DMS153 treated with DMSO at 0.1 percent for 48 hours (cell line): Measurements from ENCODE around the gene SLC22A7.
A peak's percentile ranks its signal among the peaks of the same experiment; 100 is the strongest.

ENCODE experiments used
- DNase-seq: peaks from one replicate; lab custom pipeline; 2025; ENCODE audit not compliant: unreplicated experiment; lab: John Stamatoyannopoulos, UW

Gene SLC22A7

DNA sequence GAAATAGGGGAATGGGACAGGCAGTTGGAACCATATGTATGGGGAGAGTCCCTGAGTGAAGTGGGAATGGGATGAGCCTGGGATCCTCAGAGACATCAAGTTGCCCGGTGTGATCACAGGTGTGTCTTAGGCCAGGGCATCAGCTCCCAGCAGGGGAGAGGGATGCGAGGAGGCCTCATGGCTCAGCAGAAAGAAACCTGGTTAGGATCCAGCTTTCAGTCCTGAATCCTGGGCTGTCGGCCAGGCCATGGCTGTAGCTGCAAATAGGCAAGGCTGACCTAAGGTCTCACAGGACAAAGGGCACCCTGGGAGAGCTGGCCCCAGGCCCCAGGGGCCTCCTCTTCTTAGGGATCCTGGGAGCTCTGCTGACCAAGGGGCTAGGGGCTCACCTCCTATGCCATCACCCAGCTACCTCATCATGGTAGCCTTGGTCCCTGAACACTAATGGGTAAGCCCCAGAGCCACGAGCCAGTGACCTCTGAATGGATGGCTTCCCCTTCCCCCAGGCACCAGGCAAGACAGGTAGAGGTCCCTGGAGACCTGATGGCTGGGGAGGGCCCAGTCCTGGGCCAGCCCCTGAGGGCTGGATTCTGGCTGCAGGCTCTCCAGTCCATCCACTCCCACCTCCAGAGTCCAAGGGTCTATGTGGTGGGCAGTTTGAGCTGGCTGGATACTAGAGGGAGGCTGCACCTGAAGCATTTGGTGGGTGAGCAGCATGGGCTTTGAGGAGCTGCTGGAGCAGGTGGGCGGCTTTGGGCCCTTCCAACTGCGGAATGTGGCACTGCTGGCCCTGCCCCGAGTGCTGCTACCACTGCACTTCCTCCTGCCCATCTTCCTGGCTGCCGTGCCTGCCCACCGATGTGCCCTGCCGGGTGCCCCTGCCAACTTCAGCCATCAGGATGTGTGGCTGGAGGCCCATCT lies at the start of gene SLC22A7:
SLC22A7 (plus strand) TSS at position 617 of the 921 bp plus-strand sequence; CDS start at position 716, 99 bp downstream.
- DNase-seq: no peak

GRCh38 chr6:43248791-43249190 lies 49.3 kb upstream of the SLC22A7 start:
- no peak for DNase-seq

- peak; percentile 45 for DNase-seq
Observed at GRCh38 chr6:43250992-43251373, 47.1 kb upstream of the SLC22A7 start.

DNA sequence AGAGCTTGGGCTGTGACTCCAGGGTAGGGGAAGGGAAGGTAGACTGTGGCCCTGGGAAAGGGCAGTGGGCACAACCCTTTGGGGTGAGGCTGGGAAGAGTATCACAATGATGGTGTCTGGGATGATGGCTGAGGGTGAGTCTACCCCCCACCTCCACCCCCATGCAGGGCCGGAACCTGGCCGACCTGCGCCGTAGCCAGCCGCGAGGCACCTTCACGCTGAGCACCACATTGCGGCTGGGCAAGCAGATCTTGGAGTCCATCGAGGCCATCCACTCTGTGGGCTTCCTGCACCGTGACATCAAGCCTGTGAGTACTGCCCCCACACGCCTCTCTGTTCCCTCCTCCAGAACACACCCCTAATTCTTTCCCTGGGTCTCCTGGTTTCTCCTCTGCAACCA lies 44.7 kb upstream of the SLC22A7 start:
- DNase-seq: no peak

DNA sequence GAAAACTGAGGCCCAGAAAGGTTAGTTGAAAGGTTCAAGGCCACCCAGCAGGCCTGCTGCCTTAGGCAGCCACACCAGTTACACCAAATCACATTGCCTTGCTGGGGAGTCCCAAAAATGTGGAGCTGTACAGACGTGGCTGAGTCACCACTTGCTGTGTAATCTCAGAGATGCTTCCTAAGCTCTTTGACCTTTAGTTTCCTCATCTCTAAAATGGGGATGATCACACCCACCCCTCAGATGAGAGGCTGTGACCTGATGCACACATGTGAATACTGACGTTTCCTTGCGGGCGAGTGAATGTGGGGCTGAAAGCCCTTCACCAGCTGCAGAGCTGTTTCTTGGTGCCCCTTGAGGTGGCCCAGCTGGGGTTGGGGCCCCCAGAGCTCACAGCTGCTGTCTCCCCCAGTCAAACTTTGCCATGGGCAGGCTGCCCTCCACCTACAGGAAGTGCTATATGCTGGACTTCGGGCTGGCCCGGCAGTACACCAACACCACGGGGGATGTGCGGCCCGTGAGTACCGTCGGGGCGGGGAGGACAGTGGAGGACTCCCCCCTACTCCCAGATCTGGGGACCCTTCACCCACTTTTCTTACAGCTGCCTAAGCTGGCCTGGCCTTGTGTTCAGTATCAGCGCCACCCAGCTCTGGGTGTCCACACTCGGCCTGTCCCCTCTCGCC lies 43.8 kb upstream of the SLC22A7 start:
- no peak for DNase-seq

DNA sequence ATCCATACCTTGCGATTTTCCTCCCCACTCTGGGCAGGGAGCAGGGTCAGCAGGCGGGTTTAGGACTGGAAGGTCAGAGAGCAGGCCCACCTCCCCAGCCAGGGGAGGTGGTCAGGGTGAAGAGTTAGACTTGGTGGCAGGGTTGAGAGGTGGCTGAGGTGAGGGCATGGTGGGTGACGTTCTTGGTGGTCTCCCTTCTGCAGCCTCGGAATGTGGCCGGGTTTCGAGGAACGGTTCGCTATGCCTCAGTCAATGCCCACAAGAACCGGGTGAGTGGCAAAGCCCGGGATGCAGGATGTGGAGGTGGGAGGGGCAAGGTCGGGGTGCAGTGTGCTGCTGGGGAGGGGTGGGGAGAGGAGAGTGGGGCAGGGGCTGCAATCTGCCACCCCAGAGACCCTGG lies 43.2 kb upstream of the SLC22A7 start:
- DNase-seq: no peak

DNA sequence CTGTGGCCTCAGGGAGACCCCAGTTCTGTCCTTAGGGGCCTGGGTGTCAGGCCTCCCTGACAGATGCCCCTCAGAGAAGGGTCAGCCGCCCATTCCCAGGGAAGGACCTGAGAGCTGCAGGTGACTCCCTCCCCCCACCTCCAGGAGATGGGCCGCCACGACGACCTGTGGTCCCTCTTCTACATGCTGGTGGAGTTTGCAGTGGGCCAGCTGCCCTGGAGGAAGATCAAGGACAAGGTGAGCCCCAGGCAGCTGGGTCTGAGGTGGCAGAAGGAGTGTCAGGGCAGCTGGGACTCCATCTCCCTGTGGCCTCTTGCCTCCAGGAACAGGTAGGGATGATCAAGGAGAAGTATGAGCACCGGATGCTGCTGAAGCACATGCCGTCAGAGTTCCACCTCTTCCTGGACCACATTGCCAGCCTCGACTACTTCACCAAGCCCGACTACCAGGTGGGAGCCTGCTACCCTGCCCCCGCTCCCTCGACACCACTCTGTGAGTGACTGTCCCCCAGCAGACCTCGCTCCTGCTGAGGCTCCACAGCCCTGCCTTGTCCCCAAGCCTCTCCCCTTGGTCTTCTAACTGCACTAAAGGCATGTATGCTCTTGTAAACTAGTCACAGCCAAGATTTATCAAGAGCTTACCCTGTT lies 42.5 kb upstream of the SLC22A7 start:
- no peak for DNase-seq

GRCh38 chr6:43256670-43257366 lies 41.2 kb upstream of the SLC22A7 start:
- no peak for DNase-seq

GRCh38 chr6:43257367-43258145 lies 40.5 kb upstream of the SLC22A7 start:
- DNase-seq: no peak

DNA sequence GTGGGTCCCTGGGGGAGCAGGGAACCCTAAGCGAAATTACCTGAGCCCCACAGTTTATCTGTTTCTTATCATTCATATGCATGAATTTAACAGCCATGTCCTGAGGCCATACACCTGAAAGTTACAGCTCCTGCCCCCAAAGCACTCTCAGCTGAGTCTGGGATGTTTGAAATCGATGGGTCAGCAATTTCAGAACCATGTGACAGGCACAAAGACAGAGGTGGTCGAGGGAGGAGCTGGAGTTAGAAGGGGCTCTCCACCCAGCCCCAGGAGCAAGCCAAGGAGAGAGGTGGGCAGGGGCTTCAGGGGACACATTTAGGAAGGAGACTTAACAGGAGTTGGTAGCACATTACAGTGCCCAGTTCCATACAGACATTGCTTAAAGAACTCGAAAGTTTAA lies 39.9 kb upstream of the SLC22A7 start:
- DNase-seq: no peak

- no peak for DNase-seq
Observed at GRCh38 chr6:43258807-43259686, 39.0 kb upstream of the SLC22A7 start.

DNA sequence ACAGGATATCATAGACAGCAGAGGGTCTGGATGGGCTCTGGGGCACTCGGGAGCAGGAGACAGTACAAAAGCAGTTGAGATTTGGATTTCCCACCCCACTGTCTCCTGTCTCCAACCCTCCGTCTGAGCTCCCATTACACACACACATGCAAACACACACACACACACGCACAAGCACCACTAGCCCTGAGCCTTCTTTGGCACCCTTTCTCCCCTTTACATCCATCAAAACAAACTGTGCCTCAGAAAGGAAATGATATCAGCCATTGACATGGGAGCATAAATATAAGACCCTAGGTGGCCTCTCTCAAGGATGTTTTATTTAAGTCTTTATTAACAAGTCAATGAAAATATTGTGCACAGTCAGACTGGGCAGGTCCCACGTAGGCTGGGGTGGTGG lies 37.3 kb upstream of the SLC22A7 start:
- DNase-seq: no peak

DNA sequence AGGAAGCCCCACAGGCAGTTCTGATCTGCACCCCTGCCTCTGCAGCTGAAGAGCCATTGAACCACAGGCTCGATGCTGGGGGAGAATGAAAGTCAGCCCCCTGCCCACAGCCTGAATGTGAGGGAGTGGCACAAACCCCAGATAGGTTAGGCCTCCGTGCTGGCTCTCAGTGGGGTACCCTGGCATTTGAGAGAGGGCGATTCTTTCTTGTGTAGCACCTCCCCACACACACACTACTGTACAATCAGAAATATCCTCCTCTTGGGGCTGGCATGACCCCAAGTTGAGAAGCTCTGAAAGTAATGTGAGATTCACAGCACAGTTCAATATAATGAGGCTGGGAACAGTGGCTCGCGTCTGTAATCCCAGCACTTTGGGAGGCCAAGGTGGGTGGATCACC lies 36.9 kb upstream of the SLC22A7 start:
- DNase-seq: no peak

DNA sequence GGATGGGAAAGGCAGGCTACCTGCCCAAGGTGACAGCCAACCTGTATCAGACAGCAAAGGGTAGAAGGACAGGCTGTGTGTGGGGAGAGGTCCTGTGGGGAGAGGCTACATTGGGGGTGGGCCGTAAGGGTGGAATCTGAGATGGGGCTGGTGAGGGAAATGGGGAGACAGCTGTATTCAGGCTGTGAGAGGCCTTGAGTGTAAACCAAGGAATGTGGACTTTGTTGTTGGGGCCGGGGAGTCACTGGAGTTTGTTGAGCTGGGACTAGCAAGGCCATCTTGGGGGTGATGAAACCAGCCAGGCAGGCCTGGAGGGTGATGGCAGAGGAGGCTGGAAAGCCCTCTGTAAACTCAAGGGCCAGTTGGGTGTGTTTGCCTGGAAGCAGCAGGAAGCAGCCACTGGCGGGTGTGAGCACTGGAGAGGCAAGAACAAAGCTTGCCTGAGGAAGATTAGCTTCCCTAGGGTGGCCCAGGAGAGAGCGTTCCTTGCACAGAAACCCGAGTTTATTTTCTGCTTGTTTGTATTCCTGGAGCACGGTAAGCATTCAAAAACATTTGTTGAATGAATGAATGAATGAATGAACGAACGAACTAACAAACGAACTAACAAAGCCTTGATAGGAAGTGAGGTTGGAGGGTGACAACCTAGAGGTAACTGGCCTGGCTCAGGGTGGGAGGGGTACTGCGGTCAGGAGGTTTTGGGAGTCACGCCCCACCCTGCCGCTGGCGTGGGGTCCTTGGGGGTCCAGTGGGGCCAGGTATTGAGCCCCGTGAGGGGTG lies 35.9 kb upstream of the SLC22A7 start:
- no peak for DNase-seq

DNA sequence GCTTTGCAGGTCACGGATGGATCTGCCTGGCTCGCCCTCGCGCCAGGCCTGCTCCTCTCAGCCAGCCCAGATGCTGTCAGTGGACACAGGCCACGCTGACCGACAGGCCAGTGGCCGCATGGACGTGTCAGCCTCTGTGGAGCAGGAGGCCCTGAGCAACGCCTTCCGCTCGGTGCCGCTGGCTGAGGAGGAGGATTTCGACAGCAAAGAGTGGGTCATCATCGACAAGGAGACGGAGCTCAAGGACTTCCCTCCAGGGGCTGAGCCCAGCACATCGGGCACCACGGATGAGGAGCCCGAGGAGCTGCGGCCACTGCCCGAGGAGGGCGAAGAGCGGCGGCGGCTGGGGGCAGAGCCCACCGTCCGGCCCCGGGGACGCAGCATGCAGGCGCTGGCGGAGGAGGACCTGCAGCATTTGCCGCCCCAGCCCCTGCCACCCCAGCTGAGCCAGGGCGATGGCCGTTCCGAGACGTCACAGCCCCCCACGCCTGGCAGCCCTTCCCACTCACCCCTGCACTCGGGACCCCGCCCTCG lies 35.2 kb upstream of the SLC22A7 start:
- DNase-seq: no peak

DNA sequence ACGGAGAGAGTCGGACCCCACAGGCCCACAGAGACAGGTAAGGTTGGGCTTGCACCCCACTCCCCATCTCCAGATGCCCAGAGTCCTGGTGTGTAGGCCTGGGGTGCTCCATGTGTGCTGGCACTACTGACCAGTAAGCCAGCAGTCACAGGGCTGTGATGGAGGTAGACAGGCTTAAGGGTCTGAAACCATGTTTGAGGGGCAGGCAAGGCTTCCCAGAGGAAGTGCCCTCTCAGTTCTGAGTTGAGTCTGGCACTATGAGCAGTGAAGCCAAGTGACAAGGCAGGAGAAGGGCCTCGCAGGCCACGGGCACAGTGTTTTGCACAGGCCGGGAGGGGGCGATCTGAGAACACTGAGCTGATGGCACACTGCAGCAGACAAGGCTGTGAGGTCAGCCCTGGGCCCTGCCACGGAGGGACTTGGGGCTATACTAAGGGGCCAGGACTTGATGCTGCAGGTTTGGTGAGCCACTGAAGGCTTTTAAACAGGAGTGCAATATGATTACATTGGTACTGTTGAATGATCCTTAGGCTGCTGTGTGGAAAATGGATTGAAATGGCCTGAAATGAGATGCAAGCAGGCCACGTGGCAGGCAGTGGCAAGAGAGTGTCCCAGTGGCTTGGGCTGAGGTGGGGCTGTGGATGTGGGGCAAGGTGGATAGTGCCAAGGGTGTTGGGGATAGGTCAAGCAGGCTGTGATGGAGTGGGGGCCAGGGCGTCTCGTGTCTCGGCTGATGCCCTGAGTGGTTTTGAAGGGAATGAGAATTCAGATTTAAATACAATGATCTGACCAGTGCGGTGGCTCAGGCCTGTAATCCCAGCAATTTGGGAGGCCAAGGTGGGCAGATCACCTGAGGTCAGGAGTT lies 34.5 kb upstream of the SLC22A7 start:
- peak; percentile 37 for DNase-seq

DNA sequence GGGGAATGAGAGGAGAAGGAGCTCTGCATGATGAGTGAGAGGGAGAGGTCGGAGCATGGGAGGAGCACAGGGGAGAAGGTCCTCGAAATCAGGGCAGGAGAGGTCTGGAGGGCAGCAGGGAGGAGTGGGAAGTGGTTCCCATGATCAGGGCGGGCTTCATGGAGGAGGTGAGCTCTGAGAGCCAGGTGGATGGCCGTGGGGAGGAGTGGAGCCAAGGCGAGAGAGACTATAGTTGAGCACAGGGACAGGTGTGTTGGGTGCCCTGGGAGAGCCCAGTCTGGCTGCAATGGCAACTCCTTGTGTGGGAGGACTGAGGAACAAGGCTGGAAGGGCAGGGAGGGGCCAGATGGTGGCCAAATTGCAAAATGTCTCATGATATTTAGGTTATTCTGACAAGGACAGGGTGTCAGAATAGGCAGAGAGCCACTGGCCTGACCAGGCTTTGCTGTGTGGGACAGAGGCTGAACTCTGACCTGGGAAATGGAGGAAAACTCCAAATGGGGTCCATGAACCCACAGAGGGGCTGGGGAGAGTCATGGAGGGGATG lies 33.4 kb upstream of the SLC22A7 start:
- no peak for DNase-seq
